H9 (cell line): ENCODE measurements around the gene DUSP15. TPM values are rescaled to one million over a fixed set of nuclear protein-coding genes. Genes with fewer than 3 reads are reported as not detected.

ENCODE experiments used
- DNase-seq: peaks from one replicate; pipeline ENCODE4 v3.0.0-alpha.2; 2017
- H2AFZ ChIP-seq: one replicate; pipeline ENCODE4 v1.6.1; 2013; ENCODE audit warnings: mild to moderate bottlenecking, low read length, control low read depth, moderate library complexity
- H2AK5ac ChIP-seq: 2 replicates; pipeline ENCODE4 v1.6.1; 2013; ENCODE audit warnings: low read length, control low read depth, mixed read lengths; ENCODE audit not compliant: insufficient read length
- H2BK120ac ChIP-seq: one replicate; pipeline ENCODE4 v1.6.1; 2013; ENCODE audit warnings: low read depth, mild to moderate bottlenecking, low read length, control low read depth, inconsistent platforms; ENCODE audit not compliant: poor library complexity, severe bottlenecking
- H2BK12ac ChIP-seq: 2 replicates; pipeline ENCODE4 v1.6.1; 2013; ENCODE audit warnings: low read length, control low read depth, mixed read lengths, low read depth; ENCODE audit not compliant: insufficient read length
- H2BK15ac ChIP-seq: 2 replicates; pipeline ENCODE4 v1.6.1; 2013; ENCODE audit warnings: low read depth, low read length, control low read depth
- H2BK20ac ChIP-seq: one replicate; pipeline ENCODE4 v1.6.1; 2013; ENCODE audit warnings: low read depth, mild to moderate bottlenecking, low read length, control low read depth, inconsistent platforms; ENCODE audit not compliant: poor library complexity, severe bottlenecking
- H2BK5ac ChIP-seq: 2 replicates; pipeline ENCODE4 v1.6.1; 2013; ENCODE audit warnings: low read length, control low read depth, mixed read lengths; ENCODE audit not compliant: insufficient read length
- H3K14ac ChIP-seq: 2 replicates; pipeline ENCODE4 v1.6.1; 2013; ENCODE audit warnings: low read length, control low read depth; ENCODE audit not compliant: insufficient read depth
- H3K18ac ChIP-seq: 2 replicates; pipeline ENCODE4 v1.6.1; 2013; ENCODE audit warnings: low read depth, mild to moderate bottlenecking, mixed read lengths, low read length, control low read depth; ENCODE audit not compliant: insufficient read length
- H3K23ac ChIP-seq: 2 replicates; pipeline ENCODE4 v1.6.1; 2013; ENCODE audit warnings: low read length, control low read depth, mixed read lengths, low read depth; ENCODE audit not compliant: insufficient read length
- H3K23me2 ChIP-seq: 2 replicates; pipeline ENCODE4 v1.6.1; 2013; ENCODE audit warnings: low read depth, mild to moderate bottlenecking, mixed read lengths, low read length, control low read depth; ENCODE audit not compliant: insufficient read length, poor library complexity, severe bottlenecking
- H3K27ac ChIP-seq: 2 replicates; pipeline ENCODE4 v1.5.1; 2013; ENCODE audit warnings: low read length, control low read depth, mixed read lengths, low read depth; ENCODE audit not compliant: insufficient read length
- H3K27me3 ChIP-seq: 2 replicates; pipeline ENCODE4 v1.6.1; 2013; ENCODE audit warnings: low read length, control low read depth, inconsistent platforms; ENCODE audit not compliant: insufficient read depth
- H3K4ac ChIP-seq: 2 replicates; pipeline ENCODE4 v1.6.1; 2013; ENCODE audit warnings: low read depth, mild to moderate bottlenecking, control low read depth, inconsistent platforms, low read length, moderate library complexity
- H3K4me1 ChIP-seq: 2 replicates; pipeline ENCODE4 v1.6.1; 2013; ENCODE audit warnings: low read length, control low read depth, inconsistent platforms; ENCODE audit not compliant: insufficient read depth
- H3K4me2 ChIP-seq: 2 replicates; pipeline ENCODE4 v1.6.1; 2013; ENCODE audit warnings: low read length, control low read depth, mixed read lengths; ENCODE audit not compliant: insufficient read length, insufficient read depth
- H3K56ac ChIP-seq: 2 replicates; pipeline ENCODE4 v1.6.1; 2013; ENCODE audit warnings: low read depth, mild to moderate bottlenecking, mixed read lengths, low read length, control low read depth; ENCODE audit not compliant: insufficient read length
- H3K79me1 ChIP-seq: 2 replicates; pipeline ENCODE4 v1.6.1; 2013; ENCODE audit warnings: low read depth, mild to moderate bottlenecking, moderate library complexity, low read length, control low read depth, inconsistent platforms; ENCODE audit not compliant: insufficient read depth, poor library complexity, severe bottlenecking
- H3K79me2 ChIP-seq: 2 replicates; pipeline ENCODE4 v1.6.1; 2013; ENCODE audit warnings: low read length, control low read depth, inconsistent platforms; ENCODE audit not compliant: insufficient read depth
- H3K9ac ChIP-seq: 2 replicates; pipeline ENCODE4 v1.6.1; 2013; ENCODE audit warnings: low read length, control low read depth, mixed read lengths; ENCODE audit not compliant: insufficient read length; ENCODE audit errors: extremely low read depth
- H3K9me3 ChIP-seq: one replicate; pipeline ENCODE4 v1.6.1; 2013; ENCODE audit warnings: low read depth, low read length, inconsistent platforms; ENCODE audit not compliant: control insufficient read depth
- H3T11ph ChIP-seq: one replicate; pipeline ENCODE4 v1.6.1; 2013; ENCODE audit warnings: mild to moderate bottlenecking, low read length, control low read depth, inconsistent platforms
- H4K20me1 ChIP-seq: one replicate; pipeline ENCODE4 v1.6.1; 2013; ENCODE audit not compliant: control insufficient read depth, insufficient read length, insufficient read depth
- H4K5ac ChIP-seq: 2 replicates; pipeline ENCODE4 v1.6.1; 2013; ENCODE audit warnings: low read depth, mild to moderate bottlenecking, mixed read lengths, low read length, control low read depth; ENCODE audit not compliant: insufficient read length
- H4K8ac ChIP-seq: replicated peaks from 2 replicates; pipeline ENCODE4 v1.6.1; 2013; ENCODE audit warnings: low read length, control low read depth, mixed read lengths, low read depth; ENCODE audit not compliant: insufficient read length
- H4K91ac ChIP-seq: 2 replicates; pipeline ENCODE4 v1.6.1; 2013; ENCODE audit warnings: low read depth, mild to moderate bottlenecking, moderate library complexity, mixed read lengths, low read length, control low read depth; ENCODE audit not compliant: insufficient read length
- H3K27ac Mint-ChIP-seq, 3 experiments: 2 replicates in 2 of 3; 3 replicates in 1 of 3; pipeline ENCODE4 v1.8.0; 2020 to 2021; ENCODE audit warnings: mixed read lengths in 3 of 3, mild to moderate bottlenecking in 1 of 3, moderate library complexity in 1 of 3
- H3K27me3 Mint-ChIP-seq: 2 replicates; pipeline ENCODE4 v1.8.0; 2021; ENCODE audit warnings: low read depth, mild to moderate bottlenecking, moderate library complexity, mixed read lengths
- H3K36me3 Mint-ChIP-seq, 3 experiments: 2 replicates in 2 of 3; 3 replicates in 1 of 3; pipeline ENCODE4 v1.8.0; 2020 to 2021; ENCODE audit warnings: low read depth in 3 of 3, mixed read lengths in 3 of 3; ENCODE audit not compliant: insufficient read depth in 1 of 3
- H3K4me1 Mint-ChIP-seq, 2 experiments: 2 replicates each; pipeline ENCODE4 v1.8.0; 2020; ENCODE audit warnings: mixed read lengths in 2 of 2
- H3K4me3 Mint-ChIP-seq, 2 experiments: 2 replicates in 1 of 2; 3 replicates in 1 of 2; pipeline ENCODE4 v1.8.0; 2020 to 2021; ENCODE audit warnings: mild to moderate bottlenecking in 2 of 2, mixed read lengths in 2 of 2, moderate library complexity in 1 of 2
- H3K9me3 Mint-ChIP-seq, 2 experiments: 2 replicates in 1 of 2; 3 replicates in 1 of 2; pipeline ENCODE4 v1.8.0; 2020; ENCODE audit warnings: mild to moderate bottlenecking in 2 of 2, mixed read lengths in 2 of 2, moderate library complexity in 1 of 2
- CTCF ChIP-seq: fragments of 200-600 bp; sonication (generic); conservative IDR thresholded peaks from 3 replicates; pipeline ENCODE4 v1.8.0; 2021; ENCODE audit warnings: antibody characterized with exemption, mild to moderate bottlenecking
- WGBS: extraction: QIAGEN DNeasy Blood & Tissue Kit; methylation state at CpG from one replicate; pipeline ENCODE4 v1.1.7; 2013; ENCODE audit warnings: missing lambda C conversion rate, low lambda C conversion rate, mixed read lengths; ENCODE audit not compliant: insufficient read length; ENCODE audit errors: extremely low coverage; 5-methylcytosine and 5-hydroxymethylcytosine counted together
- total RNA-seq: library from RNA; stranded (reverse); gene quantifications from 2 replicates; pipeline ENCODE4 v1.2.1, GENCODE V29; 2021

The DUSP15 gene
- total RNA-seq, 1 experiment from 2014 or later, result 5.6 TPM

DNA sequence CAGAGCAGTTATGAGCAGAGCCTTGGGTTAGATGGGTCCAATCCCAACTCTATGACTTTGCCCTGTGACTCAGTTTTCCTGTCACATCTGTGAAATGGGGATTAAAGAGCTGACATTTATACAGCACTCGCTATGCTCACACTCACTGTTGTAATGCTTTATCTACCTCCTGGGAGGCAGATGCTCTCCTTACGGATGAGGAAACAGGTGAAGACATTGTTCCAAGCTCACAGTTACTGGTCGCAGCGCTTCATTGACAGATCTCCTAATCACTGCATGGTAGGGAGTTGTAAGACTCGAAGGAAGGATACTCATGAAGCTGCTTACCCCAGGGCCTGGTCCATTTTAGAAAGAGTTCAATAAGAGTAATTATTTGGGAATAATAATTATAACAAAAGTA lies 54.1 kb downstream of the DUSP15 start:
- Histone ChIP-seq H4K8ac (no peak overlapping the region), H4K5ac (no peak overlapping the region), H3K27ac (no peak overlapping the region), H2BK5ac (no peak overlapping the region), H4K91ac (no peak overlapping the region), H3K4me2 (no peak overlapping the region), H3T11ph (no peak overlapping the region), H2AFZ (no peak overlapping the region), H3K23me2 (no peaks in the 10 kb centered on the region), H3K4me1 (no peaks in the 10 kb centered on the region), H3K14ac (no peak overlapping the region), H3K9me3 (no peaks in the 10 kb centered on the region), H3K27me3 (no peaks in the 10 kb centered on the region), H3K23ac (no peak overlapping the region), H2BK12ac (no peak overlapping the region), H3K79me2 (no peaks in the 10 kb centered on the region), H3K79me1 (no peaks in the 10 kb centered on the region), H2BK120ac (no peak overlapping the region), H2BK15ac (no peak overlapping the region), H3K56ac (no peak overlapping the region), H3K9ac (no peak overlapping the region), H2AK5ac (no peak overlapping the region), H2BK20ac (no peak overlapping the region), H3K18ac (no peak overlapping the region), H3K4ac (no peak overlapping the region), H4K20me1 (no peaks in the 10 kb centered on the region)
- DNase-seq, result no peak
- Mint-ChIP-seq H3K36me3 (no peaks in the 10 kb centered on the region), H3K4me3 (no peak overlapping the region), H3K4me1 (peaks cover 9 to 28% of the 10 kb centered on the region in 2 experiments), H3K9me3 (no peaks in the 10 kb centered on the region), H3K27me3 (peaks cover 2% of the 10 kb centered on the region; the same call in 1 of the 2 replicates), H3K27ac (no peak overlapping the region)
- no CpG with 5 or more reads among the region's 5 CpGs for WGBS
- no peak for TF ChIP-seq CTCF
